ENCODE results near the gene FAM83G.

FAM83G gene

DNA sequence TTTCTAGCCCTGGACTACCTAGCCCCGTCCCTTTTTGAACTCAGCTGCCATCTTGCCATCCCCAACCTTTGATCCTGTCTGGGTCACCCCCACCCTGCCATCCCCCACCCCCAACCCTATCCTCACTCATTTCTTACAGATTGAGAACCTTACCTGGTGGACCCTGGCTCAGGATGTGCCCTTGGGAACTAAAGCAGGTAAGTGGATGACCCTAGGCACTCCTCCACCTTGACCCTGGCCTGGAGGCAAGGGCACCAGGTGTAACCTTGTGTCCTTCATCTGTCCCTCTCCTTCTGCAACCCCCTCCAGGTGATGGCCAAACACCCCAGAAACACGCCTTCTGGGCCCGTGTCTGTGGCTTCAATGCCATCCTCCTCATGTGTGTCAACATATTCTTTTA, 15.5 kb upstream of the FAM83G start:
- H3K4me3 ChIP-seq (ENCODE audit: low read length, poor library complexity, severe bottlenecking) = no peak overlapping the region
- H2AFZ ChIP-seq (ENCODE audit: low read length) = no peak overlapping the region
- no peaks in the 10 kb centered on the region for H3K4me1 ChIP-seq (ENCODE audit: insufficient read depth, low read length, poor library complexity, severe bottlenecking)
- no peaks in the 10 kb centered on the region for H3K9me2 ChIP-seq (replicated peaks; ENCODE audit: low read depth, low read length)
- no peaks in the 10 kb centered on the region for H3K27me3 ChIP-seq (ENCODE audit: insufficient read depth, low read length, poor library complexity, severe bottlenecking)
- H3K9ac ChIP-seq (ENCODE audit: low read depth, low read length, poor library complexity, severe bottlenecking) = no peak overlapping the region
- no peaks in the 10 kb centered on the region for H3K79me2 ChIP-seq (ENCODE audit: insufficient read depth, low read length)
- no peaks in the 10 kb centered on the region for H3K9me3 ChIP-seq (ENCODE audit: insufficient read depth, low read depth, low read length)
- TF ChIP-seq EZH2phosphoT487 (IDR thresholded peaks at IDR 0.05; ENCODE audit: borderline replicate concordance) = no peak
- TF ChIP-seq, protein P1, sequence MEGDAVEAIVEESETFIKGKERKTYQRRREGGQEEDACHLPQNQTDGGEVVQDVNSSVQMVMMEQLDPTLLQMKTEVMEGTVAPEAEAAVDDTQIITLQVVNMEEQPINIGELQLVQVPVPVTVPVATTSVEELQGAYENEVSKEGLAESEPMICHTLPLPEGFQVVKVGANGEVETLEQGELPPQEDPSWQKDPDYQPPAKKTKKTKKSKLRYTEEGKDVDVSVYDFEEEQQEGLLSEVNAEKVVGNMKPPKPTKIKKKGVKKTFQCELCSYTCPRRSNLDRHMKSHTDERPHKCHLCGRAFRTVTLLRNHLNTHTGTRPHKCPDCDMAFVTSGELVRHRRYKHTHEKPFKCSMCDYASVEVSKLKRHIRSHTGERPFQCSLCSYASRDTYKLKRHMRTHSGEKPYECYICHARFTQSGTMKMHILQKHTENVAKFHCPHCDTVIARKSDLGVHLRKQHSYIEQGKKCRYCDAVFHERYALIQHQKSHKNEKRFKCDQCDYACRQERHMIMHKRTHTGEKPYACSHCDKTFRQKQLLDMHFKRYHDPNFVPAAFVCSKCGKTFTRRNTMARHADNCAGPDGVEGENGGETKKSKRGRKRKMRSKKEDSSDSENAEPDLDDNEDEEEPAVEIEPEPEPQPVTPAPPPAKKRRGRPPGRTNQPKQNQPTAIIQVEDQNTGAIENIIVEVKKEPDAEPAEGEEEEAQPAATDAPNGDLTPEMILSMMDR (conservative IDR thresholded peaks at IDR 0.05; ENCODE audit: low read length) = no peak
- H3K36me3 ChIP-seq (ENCODE audit: insufficient read depth, low read length) = peaks cover 20% of the 10 kb centered on the region; the same call in 1 of the 2 replicates
- no peaks in the 10 kb centered on the region for H4K20me1 ChIP-seq (ENCODE audit: insufficient read depth, low read length, poor library complexity, severe bottlenecking)
- H3F3A ChIP-seq (ENCODE audit: low read depth) = no peaks in the 10 kb centered on the region
- H3K4me2 ChIP-seq (ENCODE audit: low read depth, low read length, poor library complexity, severe bottlenecking) = no peak overlapping the region

DNA sequence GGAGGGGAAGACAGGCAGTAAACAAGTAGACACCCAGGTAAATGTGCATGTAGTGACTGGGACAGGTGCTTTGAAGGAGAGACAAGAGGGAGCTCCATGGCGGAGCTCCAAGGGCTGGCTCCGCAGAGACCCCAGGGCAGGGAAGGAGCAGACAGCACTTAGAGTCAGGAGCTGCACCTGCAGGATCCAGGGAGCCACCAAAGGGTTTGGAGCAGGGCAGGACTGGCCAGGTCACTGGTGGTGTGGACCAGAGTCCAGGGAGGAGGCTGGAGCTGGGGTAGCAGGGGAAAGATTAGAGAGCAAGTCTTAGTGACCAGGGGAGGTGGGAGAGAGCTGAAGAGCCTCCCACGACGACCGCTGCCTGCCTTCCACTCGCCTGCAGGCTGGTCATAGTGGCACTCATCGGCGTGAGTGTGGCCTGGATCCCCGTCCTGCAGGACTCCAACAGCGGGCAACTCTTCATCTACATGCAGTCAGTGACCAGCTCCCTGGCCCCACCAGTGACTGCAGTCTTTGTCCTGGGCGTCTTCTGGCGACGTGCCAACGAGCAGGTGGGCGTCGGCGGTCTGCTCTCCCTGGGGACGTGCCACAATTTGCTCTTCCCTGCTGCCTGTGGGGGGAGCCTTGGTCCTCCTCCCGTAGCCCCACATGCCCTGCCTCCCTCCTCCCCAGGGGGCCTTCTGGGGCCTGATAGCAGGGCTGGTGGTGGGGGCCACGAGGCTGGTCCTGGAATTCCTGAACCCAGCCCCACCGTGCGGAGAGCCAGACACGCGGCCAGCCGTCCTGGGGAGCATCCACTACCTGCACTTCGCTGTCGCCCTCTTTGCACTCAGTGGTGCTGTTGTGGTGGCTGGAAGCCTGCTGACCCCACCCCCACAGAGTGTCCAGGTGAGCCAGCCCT, 14.7 kb upstream of the FAM83G start:
- H3K9ac ChIP-seq (ENCODE audit: low read depth, low read length, poor library complexity, severe bottlenecking) = no peak overlapping the region
- no peaks in the 10 kb centered on the region for H3K9me2 ChIP-seq (replicated peaks; ENCODE audit: low read depth, low read length)
- H3K4me2 ChIP-seq (ENCODE audit: low read depth, low read length, poor library complexity, severe bottlenecking) = no peak overlapping the region
- peaks cover 20% of the 10 kb centered on the region; the same call in 1 of the 2 replicates for H3K36me3 ChIP-seq (ENCODE audit: insufficient read depth, low read length)
- no peaks in the 10 kb centered on the region for H3K9me3 ChIP-seq (ENCODE audit: insufficient read depth, low read depth, low read length)
- no peak overlapping the region for H2AFZ ChIP-seq (ENCODE audit: low read length)
- no peaks in the 10 kb centered on the region for H3K4me1 ChIP-seq (ENCODE audit: insufficient read depth, low read length, poor library complexity, severe bottlenecking)
- H3K4me3 ChIP-seq (ENCODE audit: low read length, poor library complexity, severe bottlenecking) = no peak overlapping the region
- TF ChIP-seq EZH2phosphoT487 (IDR thresholded peaks at IDR 0.05; ENCODE audit: borderline replicate concordance) = no peak
- TF ChIP-seq, protein P1 (conservative IDR thresholded peaks at IDR 0.05; ENCODE audit: low read length) = no peak
- no peaks in the 10 kb centered on the region for H3F3A ChIP-seq (ENCODE audit: low read depth)
- H4K20me1 ChIP-seq (ENCODE audit: insufficient read depth, low read length, poor library complexity, severe bottlenecking) = no peaks in the 10 kb centered on the region
- H3K27me3 ChIP-seq (ENCODE audit: insufficient read depth, low read length, poor library complexity, severe bottlenecking) = no peaks in the 10 kb centered on the region
- no peaks in the 10 kb centered on the region for H3K79me2 ChIP-seq (ENCODE audit: insufficient read depth, low read length)

DNA sequence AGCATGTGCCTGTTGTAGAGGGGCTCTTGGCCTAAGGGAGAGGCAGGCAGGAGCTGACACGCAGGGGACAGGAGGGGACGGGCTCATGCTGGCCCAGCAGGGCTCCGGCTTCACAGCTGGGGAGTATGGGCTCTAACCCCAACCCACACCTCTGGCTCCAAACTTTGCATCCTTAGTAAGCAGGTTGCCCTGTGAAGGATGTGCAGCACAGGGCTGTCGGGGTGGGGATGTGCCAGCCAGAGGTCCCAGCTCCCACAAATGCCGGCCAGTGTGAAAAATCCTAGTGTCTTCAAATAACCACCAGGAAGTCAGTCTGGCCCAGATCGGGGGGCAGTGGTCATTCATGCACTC, 14.0 kb upstream of the FAM83G start:
- H3F3A ChIP-seq (ENCODE audit: low read depth) = no peaks in the 10 kb centered on the region
- H4K20me1 ChIP-seq (ENCODE audit: insufficient read depth, low read length, poor library complexity, severe bottlenecking) = no peaks in the 10 kb centered on the region
- H3K4me2 ChIP-seq (ENCODE audit: low read depth, low read length, poor library complexity, severe bottlenecking) = no peak overlapping the region
- no peak overlapping the region for H3K4me3 ChIP-seq (ENCODE audit: low read length, poor library complexity, severe bottlenecking)
- no peak overlapping the region for H3K9ac ChIP-seq (ENCODE audit: low read depth, low read length, poor library complexity, severe bottlenecking)
- H3K9me3 ChIP-seq (ENCODE audit: insufficient read depth, low read depth, low read length) = no peaks in the 10 kb centered on the region
- peaks cover 15% of the 10 kb centered on the region; the same call in 1 of the 2 replicates for H3K36me3 ChIP-seq (ENCODE audit: insufficient read depth, low read length)
- no peaks in the 10 kb centered on the region for H3K79me2 ChIP-seq (ENCODE audit: insufficient read depth, low read length)
- TF ChIP-seq EZH2phosphoT487 (IDR thresholded peaks at IDR 0.05; ENCODE audit: borderline replicate concordance) = no peak
- TF ChIP-seq, protein P1 (conservative IDR thresholded peaks at IDR 0.05; ENCODE audit: low read length) = no peak
- H3K27me3 ChIP-seq (ENCODE audit: insufficient read depth, low read length, poor library complexity, severe bottlenecking) = no peaks in the 10 kb centered on the region
- H3K9me2 ChIP-seq (replicated peaks; ENCODE audit: low read depth, low read length) = no peaks in the 10 kb centered on the region
- H3K4me1 ChIP-seq (ENCODE audit: insufficient read depth, low read length, poor library complexity, severe bottlenecking) = no peaks in the 10 kb centered on the region
- H2AFZ ChIP-seq (ENCODE audit: low read length) = no peak overlapping the region

Measured in Loucy (cell line).